Mesendoderm (in vitro differentiated cells): ENCODE results near the gene TTC33.

Experiments
- DNase-seq: peaks from one replicate; pipeline ENCODE4 v3.0.0; 2013
- H2AK5ac ChIP-seq: 2 replicates; pipeline ENCODE4 v1.6.1; 2013; ENCODE audit warnings: low read length, inconsistent platforms
- H2BK120ac ChIP-seq: 2 replicates; pipeline ENCODE4 v1.6.1; 2013; ENCODE audit warnings: low read depth, mild to moderate bottlenecking, low read length, moderate library complexity, mixed read lengths
- H2BK15ac ChIP-seq: replicated peaks from 2 replicates; pipeline ENCODE4 v1.6.1; 2013; ENCODE audit warnings: low read depth, mild to moderate bottlenecking, moderate library complexity
- H2BK5ac ChIP-seq: 2 replicates; pipeline ENCODE4 v1.6.1; 2013; ENCODE audit warnings: low read length, inconsistent platforms
- H3K18ac ChIP-seq: 2 replicates; pipeline ENCODE4 v1.6.1; 2013; ENCODE audit warnings: mild to moderate bottlenecking, low read length, mixed read lengths
- H3K23ac ChIP-seq: one replicate; pipeline ENCODE4 v1.6.1; 2013; ENCODE audit warnings: low read length
- H3K27ac ChIP-seq: 2 replicates; pipeline ENCODE4 v1.5.1; 2013; ENCODE audit warnings: low read depth, mild to moderate bottlenecking, inconsistent platforms, low read length, moderate library complexity
- H3K27me3 ChIP-seq: 2 replicates; pipeline ENCODE4 v1.6.1; 2013; ENCODE audit warnings: low read length, control low read depth, mild to moderate bottlenecking, inconsistent platforms; ENCODE audit not compliant: insufficient read depth, poor library complexity
- H3K36me3 ChIP-seq: 2 replicates; pipeline ENCODE4 v1.6.1; 2013; ENCODE audit warnings: low read length, inconsistent platforms; ENCODE audit not compliant: control insufficient read depth, insufficient read depth
- H3K4ac ChIP-seq: one replicate; pipeline ENCODE4 v1.6.1; 2013; ENCODE audit warnings: low read depth, mild to moderate bottlenecking, low read length, moderate library complexity
- H3K4me1 ChIP-seq: 2 replicates; pipeline ENCODE4 v1.6.1; 2013; ENCODE audit warnings: low read depth, low read length, inconsistent platforms; ENCODE audit not compliant: control insufficient read depth
- H3K4me2 ChIP-seq: 2 replicates; pipeline ENCODE4 v1.6.1; 2013; ENCODE audit warnings: low read length
- H3K4me3 ChIP-seq: 2 replicates; pipeline ENCODE4 v1.5.1; 2013; ENCODE audit warnings: mild to moderate bottlenecking, low read length
- H3K56ac ChIP-seq: one replicate; pipeline ENCODE4 v1.6.1; 2013; ENCODE audit warnings: low read length
- H3K79me1 ChIP-seq: 2 replicates; pipeline ENCODE4 v1.6.1; 2013; ENCODE audit warnings: low read length, inconsistent platforms
- H3K79me2 ChIP-seq: 2 replicates; pipeline ENCODE4 v1.6.1; 2013; ENCODE audit warnings: mild to moderate bottlenecking, low read length; ENCODE audit not compliant: control insufficient read depth, insufficient read depth
- H3K9ac ChIP-seq: 2 replicates; pipeline ENCODE4 v1.6.1; 2013; ENCODE audit warnings: low read length, inconsistent platforms
- H4K5ac ChIP-seq: one replicate; pipeline ENCODE4 v1.6.1; 2013; ENCODE audit warnings: low read length
- H4K8ac ChIP-seq: one replicate; pipeline ENCODE4 v1.6.1; 2013; ENCODE audit warnings: low read depth, mild to moderate bottlenecking, control low read depth, low read length, moderate library complexity
- WGBS: extraction: QIAGEN DNeasy Blood & Tissue Kit; methylation state at CpG from one replicate; pipeline ENCODE4 v1.1.7; 2013; ENCODE audit warnings: low lambda C conversion rate, missing lambda C conversion rate; ENCODE audit not compliant: insufficient coverage; ENCODE audit errors: extremely low coverage; 5-methylcytosine and 5-hydroxymethylcytosine counted together

TTC33 gene

GRCh38 chr5:40757400-40757799 lies 1.6 kb upstream of the TTC33 start:
- no peak overlapping the region for H3K27ac ChIP-seq
- no peak overlapping the region for H3K4me3 ChIP-seq
- H3K23ac ChIP-seq = no peak overlapping the region
- no peak overlapping the region for H2AK5ac ChIP-seq
- no peak overlapping the region for H2BK5ac ChIP-seq
- no peaks in the 10 kb centered on the region for H3K79me2 ChIP-seq
- no peak for DNase-seq
- H2BK15ac ChIP-seq = no peak overlapping the region
- no peak overlapping the region for H3K18ac ChIP-seq
- WGBS = no CpG with 5 or more reads among the region's 2 CpGs
- H3K9ac ChIP-seq = no peak overlapping the region
- H4K5ac ChIP-seq = no peak overlapping the region
- H3K56ac ChIP-seq = no peak overlapping the region
- no peaks in the 10 kb centered on the region for H3K36me3 ChIP-seq
- H3K27me3 ChIP-seq = no peaks in the 10 kb centered on the region
- no peak overlapping the region for H2BK120ac ChIP-seq
- peaks cover 2% of the 10 kb centered on the region for H3K79me1 ChIP-seq
- no peak overlapping the region for H3K4ac ChIP-seq
- H3K4me2 ChIP-seq = no peak overlapping the region
- no peak overlapping the region for H4K8ac ChIP-seq
- peaks cover 2% of the 10 kb centered on the region for H3K4me1 ChIP-seq

GRCh38 chr5:40755093-40755406 lies 711 bp downstream of the TTC33 start:
- Histone ChIP-seq H3K4me2 (peak overlapping the region; percentile 38), H3K56ac (peak overlapping the region; percentile 88), H3K27ac (peak overlapping the region; percentile 64), H4K5ac (no peak overlapping the region), H3K18ac (peak overlapping the region; percentile 8), H3K4me3 (peak overlapping the region; percentile 92), H2BK5ac (no peak overlapping the region), H3K4ac (no peak overlapping the region), H3K27me3 (no peaks in the 10 kb centered on the region), H3K23ac (no peak overlapping the region), H3K9ac (peak overlapping the region; percentile 81), H3K79me1 (peaks cover 4% of the 10 kb centered on the region), H2BK120ac (no peak overlapping the region), H3K4me1 (peaks cover 2% of the 10 kb centered on the region), H2AK5ac (no peak overlapping the region), H3K79me2 (no peaks in the 10 kb centered on the region), H2BK15ac (no peak overlapping the region), H4K8ac (no peak overlapping the region), H3K36me3 (no peaks in the 10 kb centered on the region)
- WGBS = no CpG with 5 or more reads among the region's 11 CpGs
- DNase-seq = peak; percentile 90

DNA sequence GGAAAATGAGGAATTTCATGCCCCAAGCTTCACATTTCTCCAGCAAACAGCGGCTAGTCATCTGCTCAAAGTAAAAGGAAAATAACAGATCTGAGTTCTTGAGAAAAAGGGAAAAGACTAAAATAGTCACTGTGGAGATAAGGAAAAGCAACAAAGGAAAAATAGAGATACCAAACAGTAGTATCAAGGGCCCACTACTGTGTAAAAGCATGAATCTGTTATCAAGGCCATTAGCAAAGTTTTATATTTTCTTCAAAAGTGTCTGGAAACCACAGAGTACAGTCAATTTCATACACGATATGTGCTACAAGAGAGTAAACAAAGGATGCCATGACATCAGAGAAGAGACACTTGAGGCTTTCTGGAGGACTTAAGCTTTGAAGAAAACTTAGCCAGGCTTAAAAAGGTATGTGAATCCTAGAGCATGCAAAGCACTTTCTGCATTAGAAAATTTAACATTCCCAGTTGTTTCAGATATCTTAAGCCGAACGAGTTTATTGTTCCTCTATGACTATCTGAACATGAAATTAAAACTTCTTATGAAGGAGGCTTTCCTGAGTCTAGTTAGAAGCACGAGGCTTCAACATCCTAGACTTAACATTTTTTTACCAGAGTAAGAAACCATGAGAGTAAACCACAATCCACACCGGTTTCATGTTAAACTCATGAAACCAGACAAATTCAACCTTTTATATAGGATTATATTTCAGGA lies 1.2 kb downstream of the TTC33 start:
- H3K79me2 ChIP-seq = no peaks in the 10 kb centered on the region
- H2BK5ac ChIP-seq = no peak overlapping the region
- no peak overlapping the region for H3K18ac ChIP-seq
- no peak overlapping the region for H2BK15ac ChIP-seq
- H3K23ac ChIP-seq = no peak overlapping the region
- peak overlapping the region; percentile 3 for H3K9ac ChIP-seq
- peak overlapping the region; percentile 3 for H3K4me2 ChIP-seq
- no peaks in the 10 kb centered on the region for H3K36me3 ChIP-seq
- no peak overlapping the region for H2AK5ac ChIP-seq
- H2BK120ac ChIP-seq = no peak overlapping the region
- H4K8ac ChIP-seq = no peak overlapping the region
- H3K27me3 ChIP-seq = no peaks in the 10 kb centered on the region
- H3K27ac ChIP-seq = no peak overlapping the region
- WGBS = no CpG with 5 or more reads among the region's 6 CpGs
- H3K4me3 ChIP-seq = no peak overlapping the region
- peak; percentile 27 for DNase-seq
- no peak overlapping the region for H3K4ac ChIP-seq
- H3K79me1 ChIP-seq = peaks cover 4% of the 10 kb centered on the region
- no peak overlapping the region for H3K56ac ChIP-seq
- H3K4me1 ChIP-seq = peaks cover 2% of the 10 kb centered on the region
- H4K5ac ChIP-seq = no peak overlapping the region

DNA sequence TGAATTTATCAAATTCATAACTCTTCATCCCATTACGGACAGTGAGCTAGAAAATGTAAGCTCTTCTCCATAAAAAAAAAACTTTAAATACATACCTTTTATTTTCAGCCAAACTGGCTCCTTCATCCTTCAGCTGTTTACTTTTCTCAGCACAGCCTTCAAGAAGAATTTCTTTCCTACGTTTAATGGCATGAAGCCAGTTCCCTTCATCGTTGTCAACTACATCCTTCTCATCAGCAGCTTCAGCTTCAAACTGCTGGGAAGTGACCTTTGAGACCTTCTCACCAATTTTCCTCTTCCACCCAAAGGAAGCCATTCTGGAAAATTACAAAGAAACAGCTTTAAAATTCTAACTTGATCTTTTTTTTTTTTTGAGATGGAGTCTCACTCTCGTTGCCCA lies 9.1 kb downstream of the TTC33 start:
- no peak overlapping the region for H3K4ac ChIP-seq
- H2AK5ac ChIP-seq = no peak overlapping the region
- no peak overlapping the region for H2BK15ac ChIP-seq
- H3K9ac ChIP-seq = no peak overlapping the region
- H2BK5ac ChIP-seq = no peak overlapping the region
- H3K4me2 ChIP-seq = no peak overlapping the region
- no peak overlapping the region for H3K4me3 ChIP-seq
- no peaks in the 10 kb centered on the region for H3K36me3 ChIP-seq
- H3K18ac ChIP-seq = no peak overlapping the region
- H4K8ac ChIP-seq = no peak overlapping the region
- H3K23ac ChIP-seq = no peak overlapping the region
- H3K27me3 ChIP-seq = no peaks in the 10 kb centered on the region
- H3K27ac ChIP-seq = no peak overlapping the region
- H3K56ac ChIP-seq = no peak overlapping the region
- no peak overlapping the region for H4K5ac ChIP-seq
- H3K79me1 ChIP-seq = no peaks in the 10 kb centered on the region
- H3K4me1 ChIP-seq = no peaks in the 10 kb centered on the region
- no peaks in the 10 kb centered on the region for H3K79me2 ChIP-seq
- 100% methylated on average over 1 of the region's 4 CpGs for WGBS
- no peak for DNase-seq
- no peak overlapping the region for H2BK120ac ChIP-seq

GRCh38 chr5:40743771-40744170 lies 12.0 kb downstream of the TTC33 start:
- WGBS = no CpG with 5 or more reads among the region's 2 CpGs
- no peaks in the 10 kb centered on the region for H3K36me3 ChIP-seq
- H3K4me3 ChIP-seq = no peak overlapping the region
- H3K79me2 ChIP-seq = no peaks in the 10 kb centered on the region
- H3K9ac ChIP-seq = no peak overlapping the region
- no peak overlapping the region for H3K18ac ChIP-seq
- DNase-seq = no peak
- H3K27me3 ChIP-seq = no peaks in the 10 kb centered on the region
- no peak overlapping the region for H3K56ac ChIP-seq
- no peak overlapping the region for H4K5ac ChIP-seq
- H3K4ac ChIP-seq = no peak overlapping the region
- H3K23ac ChIP-seq = no peak overlapping the region
- H2BK120ac ChIP-seq = no peak overlapping the region
- no peak overlapping the region for H3K27ac ChIP-seq
- H2BK15ac ChIP-seq = no peak overlapping the region
- no peak overlapping the region for H4K8ac ChIP-seq
- no peaks in the 10 kb centered on the region for H3K79me1 ChIP-seq
- H3K4me1 ChIP-seq = no peaks in the 10 kb centered on the region
- no peak overlapping the region for H3K4me2 ChIP-seq
- no peak overlapping the region for H2AK5ac ChIP-seq
- H2BK5ac ChIP-seq = no peak overlapping the region

- Histone ChIP-seq H3K79me2 (no peaks in the 10 kb centered on the region), H2BK120ac (no peak overlapping the region), H3K4ac (no peak overlapping the region), H3K4me1 (peaks cover 1% of the 10 kb centered on the region), H2BK15ac (no peak overlapping the region), H3K4me3 (no peak overlapping the region), H3K27ac (no peak overlapping the region), H3K27me3 (no peaks in the 10 kb centered on the region), H3K23ac (no peak overlapping the region), H3K36me3 (no peaks in the 10 kb centered on the region), H3K4me2 (no peak overlapping the region), H3K18ac (no peak overlapping the region), H2BK5ac (no peak overlapping the region), H2AK5ac (no peak overlapping the region), H4K8ac (no peak overlapping the region), H3K79me1 (no peaks in the 10 kb centered on the region), H3K56ac (no peak overlapping the region), H4K5ac (no peak overlapping the region), H3K9ac (no peak overlapping the region)
- DNase-seq = no peak
These were observed 17.3 kb downstream of the TTC33 start for GRCh38 chr5:40738502-40738901.
